ENCODE measurements around the gene NKX1-1.
"Not testable (repeated sequence)": the region's sequence is repeated elsewhere in the genome, so short reads cannot be mapped to it uniquely, and the experiment has no call there.

The NKX1-1 gene

DNA sequence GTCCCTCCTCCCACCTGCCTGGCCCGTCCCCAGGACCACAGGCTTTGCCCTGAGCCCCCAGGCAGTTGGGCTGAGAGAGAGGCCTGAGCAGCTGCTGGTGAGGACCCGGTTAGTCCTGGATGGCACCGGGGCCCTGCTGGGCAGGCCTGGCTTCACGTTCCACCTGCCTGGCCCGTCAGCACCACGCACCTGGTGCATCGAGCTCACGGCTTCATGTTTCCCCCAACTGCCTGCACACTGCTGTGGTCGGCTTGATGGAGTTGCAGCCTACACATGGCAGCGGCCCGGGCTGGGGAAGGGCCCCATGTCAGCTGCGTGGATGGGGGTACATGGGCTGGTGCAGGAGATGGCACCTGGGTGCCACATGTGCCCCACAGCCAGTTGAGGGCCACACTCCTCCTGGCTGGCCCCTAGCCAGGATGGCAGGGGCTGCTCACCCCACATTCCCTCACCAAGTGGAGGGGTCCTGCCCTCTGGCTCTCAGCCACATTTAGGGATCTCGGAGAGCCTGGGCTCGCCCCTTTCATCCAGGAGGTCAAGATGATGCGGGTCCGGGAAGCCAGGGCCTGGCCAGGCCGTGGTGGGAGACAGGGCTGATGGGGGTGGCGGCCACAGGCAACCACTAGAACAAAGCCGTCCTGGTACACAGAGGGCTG is 28.5 kb downstream of the NKX1-1 start:
- 94 to 95% methylated on average over 19 of the region's 19 CpGs for WGBS, 2 experiments

DNA sequence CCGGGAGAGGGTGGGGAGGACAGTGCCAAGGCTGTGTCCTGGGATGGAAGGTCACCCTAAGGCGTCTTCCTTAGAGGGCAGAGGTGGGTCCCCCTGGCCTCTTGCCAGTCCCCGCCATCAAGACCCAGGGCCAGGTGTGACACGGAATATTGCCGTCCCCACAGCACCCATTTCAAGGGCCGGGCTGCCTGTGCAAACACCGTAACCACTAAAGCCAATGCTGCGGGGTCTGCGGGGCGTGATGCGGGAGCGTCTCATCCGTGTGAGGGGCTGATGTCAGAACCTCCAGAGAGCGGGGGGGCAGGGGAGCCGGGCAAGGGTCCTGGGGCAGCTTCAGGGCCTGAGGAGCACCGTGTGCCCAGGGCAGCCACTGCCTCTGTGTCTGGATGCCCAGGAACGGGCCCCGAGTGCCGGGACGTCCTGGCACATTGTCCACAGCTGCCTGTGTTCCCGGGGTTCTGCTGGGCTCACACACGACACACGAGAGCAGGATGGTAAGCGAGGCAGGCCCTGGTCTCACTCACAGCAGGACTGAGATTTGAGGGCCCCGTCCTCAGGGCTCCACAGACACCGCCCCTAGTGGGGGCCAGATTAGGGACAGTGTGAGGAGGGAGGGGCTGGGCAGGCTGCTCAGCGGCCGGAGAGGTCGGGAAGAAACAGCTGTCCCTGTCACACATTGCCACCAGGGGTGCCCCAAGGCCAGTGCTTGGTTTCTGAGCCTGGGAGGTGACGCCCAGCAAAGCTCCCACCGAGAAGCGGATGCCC is 29.2 kb downstream of the NKX1-1 start:
- 88 to 89% methylated on average over 32 of the region's 32 CpGs for WGBS, 2 experiments
- no peaks in the 10 kb centered on the region for H3K27me3 ChIP-seq (ENCODE audit: control insufficient read depth, insufficient read depth, low read length, poor library complexity, severe bottlenecking)
- H3K9me3 ChIP-seq (ENCODE audit: control insufficient read depth, low read length), result no peaks in the 10 kb centered on the region
- no peaks in the 10 kb centered on the region for H3K36me3 ChIP-seq (ENCODE audit: control insufficient read depth, insufficient read depth, low read length)
- no peak overlapping the region for H3K4me3 ChIP-seq (ENCODE audit: insufficient read depth, low read depth, low read length)
- no peak overlapping the region for H3K27ac ChIP-seq (ENCODE audit: insufficient read depth, low read depth, low read length, poor library complexity, severe bottlenecking)
- H3K4me1 ChIP-seq (ENCODE audit: control insufficient read depth, insufficient read depth, low read length), result peaks cover 2% of the 10 kb centered on the region

More for the DNA sequence above, 28.5 kb downstream of the NKX1-1 start:
- Histone ChIP-seq H3K27ac (ENCODE audit: insufficient read depth, low read depth, low read length, poor library complexity, severe bottlenecking) (no peak overlapping the region), H3K9me3 (ENCODE audit: control insufficient read depth, low read length) (no peaks in the 10 kb centered on the region), H3K4me3 (ENCODE audit: insufficient read depth, low read depth, low read length) (no peak overlapping the region), H3K27me3 (ENCODE audit: control insufficient read depth, insufficient read depth, low read length, poor library complexity, severe bottlenecking) (no peaks in the 10 kb centered on the region), H3K4me1 (ENCODE audit: control insufficient read depth, insufficient read depth, low read length) (peaks cover 9% of the 10 kb centered on the region), H3K36me3 (ENCODE audit: control insufficient read depth, insufficient read depth, low read length) (no peaks in the 10 kb centered on the region)

DNA sequence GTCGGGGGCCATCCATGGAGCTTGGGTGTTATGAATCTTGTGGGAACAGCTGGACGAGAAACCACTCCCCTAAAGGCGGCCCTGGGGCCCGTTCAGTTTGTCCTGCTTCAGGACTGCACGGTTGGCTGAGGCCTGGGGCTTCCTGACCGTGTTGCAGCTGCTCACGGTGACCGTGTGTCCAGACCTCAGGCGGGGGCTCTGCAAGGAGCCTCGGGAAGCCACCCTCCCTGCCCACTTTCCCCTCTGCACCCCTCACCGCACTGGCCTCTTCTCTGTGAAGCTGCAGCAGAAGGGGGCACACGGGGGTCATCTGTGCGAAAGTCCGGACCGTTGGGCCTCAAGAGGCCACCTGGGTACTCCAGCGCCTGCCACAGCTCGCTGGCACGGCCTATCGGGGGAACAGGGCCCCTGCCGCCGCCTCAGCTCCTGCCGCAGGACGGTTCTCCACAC is 29.8 kb downstream of the NKX1-1 start:
- WGBS, 2 experiments, result 94% methylated on average over 23 of the region's 23 CpGs
- Histone ChIP-seq H3K27ac (ENCODE audit: insufficient read depth, low read depth, low read length, poor library complexity, severe bottlenecking) (no peak overlapping the region), H3K4me1 (ENCODE audit: control insufficient read depth, insufficient read depth, low read length) (no peaks in the 10 kb centered on the region), H3K27me3 (ENCODE audit: control insufficient read depth, insufficient read depth, low read length, poor library complexity, severe bottlenecking) (no peaks in the 10 kb centered on the region), H3K36me3 (ENCODE audit: control insufficient read depth, insufficient read depth, low read length) (no peaks in the 10 kb centered on the region), H3K4me3 (ENCODE audit: insufficient read depth, low read depth, low read length) (no peak overlapping the region), H3K9me3 (ENCODE audit: control insufficient read depth, low read length) (no peaks in the 10 kb centered on the region)

DNA sequence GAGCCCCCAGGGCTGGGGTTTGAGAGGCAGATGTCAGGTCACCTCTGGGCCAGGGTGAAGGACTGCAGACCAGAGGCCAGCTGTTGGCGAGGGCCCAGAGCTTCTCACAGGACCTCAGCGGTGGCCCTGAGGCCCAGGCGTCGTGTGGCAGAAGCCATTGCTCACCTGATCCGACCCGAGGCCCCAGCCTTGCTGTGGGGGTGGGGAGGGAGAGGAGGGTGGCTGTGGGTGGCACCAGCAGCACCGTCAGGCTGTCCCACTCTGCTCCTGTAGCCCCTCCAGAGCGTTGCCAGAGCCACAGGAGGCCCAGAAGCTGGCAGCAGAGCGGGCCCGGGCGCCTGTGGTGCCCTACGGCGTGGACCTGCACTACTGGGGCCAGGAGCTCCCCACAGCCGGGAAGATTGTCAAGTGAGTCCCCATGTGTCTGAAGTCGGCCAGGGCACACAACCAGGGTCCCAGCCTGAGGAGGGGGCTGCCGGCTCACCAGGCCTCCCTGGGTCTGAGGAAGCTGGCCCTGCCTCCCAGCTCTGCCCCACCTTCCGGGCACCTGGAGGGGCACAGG is 30.4 kb downstream of the NKX1-1 start:
- Histone ChIP-seq H3K27ac (ENCODE audit: insufficient read depth, low read depth, low read length, poor library complexity, severe bottlenecking) (no peak overlapping the region), H3K4me3 (ENCODE audit: insufficient read depth, low read depth, low read length) (no peak overlapping the region), H3K4me1 (ENCODE audit: control insufficient read depth, insufficient read depth, low read length) (no peaks in the 10 kb centered on the region), H3K36me3 (ENCODE audit: control insufficient read depth, insufficient read depth, low read length) (no peaks in the 10 kb centered on the region), H3K27me3 (ENCODE audit: control insufficient read depth, insufficient read depth, low read length, poor library complexity, severe bottlenecking) (no peaks in the 10 kb centered on the region), H3K9me3 (ENCODE audit: control insufficient read depth, low read length) (no peaks in the 10 kb centered on the region)
- WGBS, 2 experiments, result 94 to 95% methylated on average over 17 of the region's 17 CpGs

DNA sequence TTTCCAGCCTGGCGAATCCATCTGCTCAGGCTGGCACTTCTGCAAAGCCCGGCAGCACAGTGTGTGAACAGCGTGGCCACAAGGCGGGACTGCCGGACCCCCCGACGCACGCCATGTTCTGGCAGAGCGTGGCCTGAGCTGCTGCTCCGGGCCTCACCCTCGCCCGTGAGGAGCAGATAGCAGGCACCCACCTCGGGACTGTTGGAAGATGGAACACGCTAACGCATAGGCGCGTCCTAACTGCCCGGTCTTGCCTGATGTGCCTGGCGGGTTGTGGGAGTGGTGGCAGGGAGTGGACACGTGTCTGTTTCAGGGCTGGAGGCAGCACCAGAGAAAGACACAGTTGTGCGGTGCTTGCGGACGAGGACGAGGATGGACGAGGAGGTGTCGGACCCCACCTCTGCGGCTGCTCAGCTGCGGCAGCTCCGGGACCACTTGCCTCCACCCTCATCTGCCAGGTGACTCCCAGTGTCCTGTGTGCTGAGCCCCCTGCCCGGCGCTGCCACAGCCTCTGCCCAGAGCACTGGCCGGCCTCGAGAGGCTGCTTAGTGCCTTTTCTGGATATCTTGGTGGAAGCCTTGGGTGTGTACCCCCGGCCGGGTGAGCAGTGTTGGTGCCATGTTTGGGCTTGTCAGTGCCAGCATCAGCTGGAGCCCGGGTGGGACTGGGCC is 31.1 kb downstream of the NKX1-1 start:
- Histone ChIP-seq H3K9me3 (ENCODE audit: control insufficient read depth, low read length) (no peaks in the 10 kb centered on the region), H3K4me1 (ENCODE audit: control insufficient read depth, insufficient read depth, low read length) (no peaks in the 10 kb centered on the region), H3K4me3 (ENCODE audit: insufficient read depth, low read depth, low read length) (no peak overlapping the region), H3K27ac (ENCODE audit: insufficient read depth, low read depth, low read length, poor library complexity, severe bottlenecking) (no peak overlapping the region), H3K27me3 (ENCODE audit: control insufficient read depth, insufficient read depth, low read length, poor library complexity, severe bottlenecking) (no peaks in the 10 kb centered on the region), H3K36me3 (ENCODE audit: control insufficient read depth, insufficient read depth, low read length) (no peaks in the 10 kb centered on the region)
- 96% methylated on average over 36 of the region's 36 CpGs for WGBS, 2 experiments

DNA sequence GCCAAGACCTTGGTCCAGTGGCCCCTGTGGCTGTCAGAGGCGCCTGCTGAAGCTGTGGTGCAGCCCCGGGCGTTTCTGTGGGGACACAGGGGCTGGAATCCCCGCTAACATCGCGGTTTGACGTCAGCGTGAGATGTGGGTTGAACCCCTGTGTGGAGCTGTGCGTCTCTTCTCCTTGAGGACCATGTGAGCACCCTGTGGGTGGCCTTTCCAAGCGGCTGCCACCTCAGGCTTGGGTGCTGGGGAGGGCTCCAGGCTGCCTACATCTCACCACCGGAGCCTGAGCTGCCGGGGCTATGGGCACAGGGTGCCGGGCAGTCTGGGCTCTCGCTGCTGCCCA is 31.6 kb downstream of the NKX1-1 start:
- no peak overlapping the region for H3K4me3 ChIP-seq (ENCODE audit: insufficient read depth, low read depth, low read length)
- H3K4me1 ChIP-seq (ENCODE audit: control insufficient read depth, insufficient read depth, low read length), result no peaks in the 10 kb centered on the region
- H3K36me3 ChIP-seq (ENCODE audit: control insufficient read depth, insufficient read depth, low read length), result no peaks in the 10 kb centered on the region
- 95 to 96% methylated on average over 14 of the region's 14 CpGs for WGBS, 2 experiments
- H3K27me3 ChIP-seq (ENCODE audit: control insufficient read depth, insufficient read depth, low read length, poor library complexity, severe bottlenecking), result no peaks in the 10 kb centered on the region
- no peaks in the 10 kb centered on the region for H3K9me3 ChIP-seq (ENCODE audit: control insufficient read depth, low read length)
- H3K27ac ChIP-seq (ENCODE audit: insufficient read depth, low read depth, low read length, poor library complexity, severe bottlenecking), result no peak overlapping the region

DNA sequence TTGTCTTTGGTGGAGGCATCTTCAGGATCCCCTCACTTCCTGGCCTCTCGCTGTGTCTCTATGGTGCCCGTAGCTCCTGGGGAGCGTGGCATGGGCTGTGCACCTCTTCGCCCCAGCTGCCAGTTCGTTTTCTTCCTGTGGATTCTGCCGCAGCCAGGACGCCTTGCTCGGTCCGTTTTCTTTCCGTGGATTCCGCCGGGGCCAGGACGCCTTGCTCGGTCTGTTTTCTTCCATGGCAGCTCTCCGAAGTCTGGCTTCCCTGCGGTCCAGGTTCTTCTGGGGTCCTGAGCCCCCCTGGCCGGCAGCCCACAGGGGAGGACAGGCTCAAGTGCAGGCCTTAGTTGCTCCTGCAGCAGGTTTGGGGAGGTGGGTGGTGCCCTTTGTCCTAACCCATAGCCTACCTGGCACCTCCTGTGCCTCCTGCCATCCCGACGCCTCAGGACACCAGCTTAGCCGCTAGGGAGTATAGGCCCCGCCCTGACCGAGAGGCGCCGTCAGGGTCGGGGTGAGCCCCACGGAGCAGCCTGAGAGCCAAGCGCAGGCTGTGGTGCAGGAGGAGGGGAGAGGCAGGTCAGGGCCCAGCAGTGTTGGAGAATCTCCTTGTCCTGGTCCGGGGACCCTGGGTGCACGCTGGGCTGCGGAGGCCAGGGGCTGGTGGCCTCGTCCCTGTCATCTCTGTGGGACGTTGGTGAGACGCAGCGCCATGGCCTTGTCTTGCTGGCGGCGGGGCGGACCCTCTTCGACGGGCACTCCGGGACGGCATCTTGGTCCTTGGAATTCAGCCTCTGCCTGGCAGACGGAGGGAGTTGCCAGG is 32.1 kb downstream of the NKX1-1 start:
- WGBS, 2 experiments, result 94 to 95% methylated on average over 42 of the region's 42 CpGs
- H3K4me1 ChIP-seq (ENCODE audit: control insufficient read depth, insufficient read depth, low read length), result no peaks in the 10 kb centered on the region
- H3K27ac ChIP-seq (ENCODE audit: insufficient read depth, low read depth, low read length, poor library complexity, severe bottlenecking), result no peak overlapping the region
- no peaks in the 10 kb centered on the region for H3K36me3 ChIP-seq (ENCODE audit: control insufficient read depth, insufficient read depth, low read length)
- no peaks in the 10 kb centered on the region for H3K27me3 ChIP-seq (ENCODE audit: control insufficient read depth, insufficient read depth, low read length, poor library complexity, severe bottlenecking)
- no peak overlapping the region for H3K4me3 ChIP-seq (ENCODE audit: insufficient read depth, low read depth, low read length)
- H3K9me3 ChIP-seq (ENCODE audit: control insufficient read depth, low read length), result no peaks in the 10 kb centered on the region

DNA sequence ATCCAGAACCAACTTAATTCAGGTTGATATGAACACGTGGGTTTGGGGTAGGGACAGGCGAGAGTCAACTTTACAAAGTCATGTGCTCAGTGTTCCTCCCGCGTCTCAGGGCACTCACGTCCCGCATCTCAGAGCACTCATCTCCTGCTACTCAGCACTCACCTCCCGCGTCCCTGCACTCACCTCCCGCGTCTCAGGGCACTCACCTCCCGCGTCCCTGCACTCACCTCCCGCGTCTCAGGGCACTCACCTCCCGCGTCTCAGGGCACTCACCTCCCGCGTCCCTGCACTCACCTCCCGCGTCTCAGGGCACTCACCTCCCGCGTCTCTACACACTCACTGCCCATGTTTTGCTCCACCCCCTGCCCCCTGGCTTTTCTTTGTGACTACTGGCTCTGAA is 33.7 kb downstream of the NKX1-1 start:
- WGBS, 2 experiments, result 79 to 81% methylated on average over 18 to 21 of the region's 22 CpGs
- not testable (repeated sequence) for H3K27me3 ChIP-seq (ENCODE audit: control insufficient read depth, insufficient read depth, low read length, poor library complexity, severe bottlenecking); H3K4me1 ChIP-seq (ENCODE audit: control insufficient read depth, insufficient read depth, low read length); H3K27ac ChIP-seq (ENCODE audit: insufficient read depth, low read depth, low read length, poor library complexity, severe bottlenecking); H3K9me3 ChIP-seq (ENCODE audit: control insufficient read depth, low read length); H3K4me3 ChIP-seq (ENCODE audit: insufficient read depth, low read depth, low read length); H3K36me3 ChIP-seq (ENCODE audit: control insufficient read depth, insufficient read depth, low read length)

DNA sequence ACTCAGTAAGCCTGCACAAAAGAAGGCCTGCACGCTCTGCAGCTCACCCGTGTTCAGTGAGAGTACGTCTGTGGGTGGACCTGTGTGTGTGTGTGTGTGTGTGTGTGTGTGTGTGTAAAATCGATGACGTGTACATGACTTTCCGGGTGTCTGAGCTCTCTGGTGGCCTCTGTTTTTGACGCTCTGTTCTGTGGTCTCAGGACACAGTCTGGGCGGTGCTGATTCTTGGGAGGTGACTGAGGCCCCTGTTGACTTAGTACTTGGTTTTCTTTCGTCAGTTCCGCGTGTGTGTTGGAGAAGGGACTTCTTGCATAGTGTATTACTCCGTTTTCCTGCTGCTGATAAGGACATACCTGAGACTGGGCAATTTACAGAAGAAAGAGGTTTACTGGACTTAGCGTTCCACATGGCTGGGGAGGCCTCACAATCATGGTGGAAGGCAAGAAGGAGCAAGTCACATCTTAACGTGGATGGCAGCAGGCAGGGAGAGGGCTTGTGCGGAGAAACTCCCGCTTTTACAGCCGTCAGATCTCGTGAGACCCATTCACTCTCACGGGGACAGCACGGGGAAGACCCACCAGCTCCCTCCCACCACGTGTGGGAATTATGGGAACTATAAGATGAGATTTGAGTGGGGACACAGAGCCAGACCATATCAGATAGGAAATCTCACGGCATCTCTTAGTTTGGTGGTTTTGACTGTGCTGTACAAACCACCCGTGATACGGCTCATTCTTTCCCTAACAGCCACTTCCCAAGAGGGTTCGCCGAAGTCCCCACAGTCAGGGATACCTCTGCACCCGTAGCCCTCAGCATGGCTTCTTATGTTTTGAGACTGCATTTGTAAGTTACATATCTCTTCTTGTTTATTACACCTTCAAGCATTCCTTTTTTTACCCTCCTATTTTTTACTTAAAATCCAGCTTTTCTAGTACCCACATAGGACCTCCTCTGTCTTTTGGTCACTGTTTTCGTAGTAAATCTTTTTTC is 34.8 kb downstream of the NKX1-1 start:
- Histone ChIP-seq H3K27me3 (ENCODE audit: control insufficient read depth, insufficient read depth, low read length, poor library complexity, severe bottlenecking) (no peaks in the 10 kb centered on the region), H3K9me3 (ENCODE audit: control insufficient read depth, low read length) (no peaks in the 10 kb centered on the region), H3K4me1 (ENCODE audit: control insufficient read depth, insufficient read depth, low read length) (no peaks in the 10 kb centered on the region), H3K36me3 (ENCODE audit: control insufficient read depth, insufficient read depth, low read length) (no peaks in the 10 kb centered on the region), H3K4me3 (ENCODE audit: insufficient read depth, low read depth, low read length) (no peak overlapping the region), H3K27ac (ENCODE audit: insufficient read depth, low read depth, low read length, poor library complexity, severe bottlenecking) (no peak overlapping the region)
- 93 to 95% methylated on average over 28 of the region's 28 CpGs for WGBS, 2 experiments
